Activated CD8-positive, alpha-beta memory T cell treated with anti-CD3 and anti-CD28 coated beads, Interleukin-2, amount 10 ng/mL, durations not matched to agents 7 days and 5 days (primary cell): ENCODE measurements around the gene SVOP. TPM values are rescaled to one million over a fixed set of nuclear protein-coding genes. Genes with fewer than 3 reads are reported as not detected.

Source experiments
- ATAC-seq: fragments of 150-1000 bp; cut with Tn5 transposase; one replicate; pipeline ENCODE4 v1.10.0; 2021; ENCODE audit warnings: moderate library complexity
- CTCF ChIA-PET: fragments of 350-600 bp; sonication (Branson Sonifier 250); formaldehyde crosslinking; loops from one replicate; lab custom pipeline; 2021; ENCODE audit warnings: antibody characterized with exemption; lab: Charles Lee
- DNase-seq: peaks from one replicate; pipeline ENCODE4 v3.0.0-alpha.2; 2020
- H3K27ac Mint-ChIP-seq: one replicate; pipeline ENCODE4 v1.8.0; 2021; ENCODE audit warnings: mild to moderate bottlenecking, mixed read lengths
- H3K27me3 Mint-ChIP-seq: one replicate; pipeline ENCODE4 v1.8.0; 2021; ENCODE audit warnings: mixed read lengths
- H3K36me3 Mint-ChIP-seq: one replicate; pipeline ENCODE4 v1.8.0; 2021; ENCODE audit warnings: mild to moderate bottlenecking, mixed read lengths
- H3K4me1 Mint-ChIP-seq: one replicate; pipeline ENCODE4 v1.8.0; 2021; ENCODE audit warnings: mixed read lengths
- H3K4me3 Mint-ChIP-seq: one replicate; pipeline ENCODE4 v1.8.0; 2021; ENCODE audit warnings: mild to moderate bottlenecking, moderate library complexity, mixed read lengths
- H3K9me3 Mint-ChIP-seq: one replicate; pipeline ENCODE4 v1.8.0; 2022; ENCODE audit warnings: low read depth, mixed read lengths
- total RNA-seq, 2 experiments: library from RNA; stranded (reverse); gene quantifications; one replicate each; pipeline ENCODE4 v1.2.3, GENCODE V29; 2021

Gene SVOP
- total RNA-seq, 2 experiments from 2014 or later, result not detected

- Mint-ChIP-seq H3K4me1 (peaks cover 3% of the 10 kb centered on the region), H3K4me3 (no peak overlapping the region), H3K36me3 (no peaks in the 10 kb centered on the region), H3K27ac (no peak overlapping the region), H3K9me3 (no peaks in the 10 kb centered on the region), H3K27me3 (peaks cover 23% of the 10 kb centered on the region)
- CTCF ChIA-PET, result no interaction called here
- no peak for ATAC-seq
- no peak for DNase-seq
Measured at GRCh38 chr12:108930155-108930554, 90.7 kb downstream of the SVOP start.

- no peaks in the 10 kb centered on the region for H3K36me3 Mint-ChIP-seq
- ATAC-seq, result no peak
- H3K4me3 Mint-ChIP-seq, result no peak overlapping the region
- no peak overlapping the region for H3K27ac Mint-ChIP-seq
- DNase-seq, result no peak
- no peaks in the 10 kb centered on the region for H3K4me1 Mint-ChIP-seq
- H3K9me3 Mint-ChIP-seq, result no peaks in the 10 kb centered on the region
- CTCF ChIA-PET, result no interaction called here
- H3K27me3 Mint-ChIP-seq, result peaks cover 14% of the 10 kb centered on the region
Measured at GRCh38 chr12:108928695-108929094, 92.2 kb downstream of the SVOP start.

GRCh38 chr12:108922918-108923317 lies 98.0 kb downstream of the SVOP start:
- no peaks in the 10 kb centered on the region for H3K36me3 Mint-ChIP-seq
- no peak overlapping the region for H3K27ac Mint-ChIP-seq
- peaks cover 4% of the 10 kb centered on the region for H3K27me3 Mint-ChIP-seq
- H3K4me3 Mint-ChIP-seq, result no peak overlapping the region
- ATAC-seq (no peak), DNase-seq (no peak)
- no peaks in the 10 kb centered on the region for H3K4me1 Mint-ChIP-seq
- CTCF ChIA-PET, result no interaction called here
- no peaks in the 10 kb centered on the region for H3K9me3 Mint-ChIP-seq

- no peak overlapping the region for H3K27ac Mint-ChIP-seq
- no peaks in the 10 kb centered on the region for H3K36me3 Mint-ChIP-seq
- H3K4me1 Mint-ChIP-seq, result no peaks in the 10 kb centered on the region
- peaks cover 4% of the 10 kb centered on the region for H3K27me3 Mint-ChIP-seq
- ATAC-seq (no peak), DNase-seq (no peak)
- CTCF ChIA-PET, result no interaction called here
- no peak overlapping the region for H3K4me3 Mint-ChIP-seq
- H3K9me3 Mint-ChIP-seq, result no peaks in the 10 kb centered on the region
Measured at GRCh38 chr12:108921946-108922345, 98.9 kb downstream of the SVOP start.

- Mint-ChIP-seq H3K27ac (no peak overlapping the region), H3K27me3 (peaks cover 7% of the 10 kb centered on the region), H3K4me1 (no peaks in the 10 kb centered on the region), H3K4me3 (no peak overlapping the region), H3K9me3 (no peaks in the 10 kb centered on the region), H3K36me3 (no peaks in the 10 kb centered on the region)
- DNase-seq, result no peak
- CTCF ChIA-PET, result no interaction called here
- no peak for ATAC-seq
Measured at GRCh38 chr12:108918960-108919642, 101.8 kb downstream of the SVOP start.

GRCh38 chr12:108918206-108918605 lies 102.7 kb downstream of the SVOP start:
- H3K36me3 Mint-ChIP-seq, result no peaks in the 10 kb centered on the region
- no peaks in the 10 kb centered on the region for H3K4me1 Mint-ChIP-seq
- peaks cover 11% of the 10 kb centered on the region for H3K27me3 Mint-ChIP-seq
- ATAC-seq (no peak), DNase-seq (no peak)
- H3K27ac Mint-ChIP-seq, result no peak overlapping the region
- H3K4me3 Mint-ChIP-seq, result no peak overlapping the region
- H3K9me3 Mint-ChIP-seq, result no peaks in the 10 kb centered on the region
- CTCF ChIA-PET, result no interaction called here

GRCh38 chr12:108916336-108916735 lies 104.5 kb downstream of the SVOP start:
- Mint-ChIP-seq H3K27ac (no peak overlapping the region), H3K36me3 (no peaks in the 10 kb centered on the region), H3K4me1 (no peaks in the 10 kb centered on the region), H3K9me3 (no peaks in the 10 kb centered on the region), H3K27me3 (peaks cover 11% of the 10 kb centered on the region), H3K4me3 (no peak overlapping the region)
- DNase-seq (no peak), ATAC-seq (no peak)
- CTCF ChIA-PET, result no interaction called here

GRCh38 chr12:108915632-108916133 lies 105.2 kb downstream of the SVOP start:
- ATAC-seq, result no peak
- Mint-ChIP-seq H3K4me1 (no peaks in the 10 kb centered on the region), H3K27ac (no peak overlapping the region), H3K9me3 (no peaks in the 10 kb centered on the region), H3K4me3 (no peak overlapping the region), H3K36me3 (no peaks in the 10 kb centered on the region), H3K27me3 (peaks cover 7% of the 10 kb centered on the region)
- DNase-seq, result no peak
- CTCF ChIA-PET, result no interaction called here

GRCh38 chr12:108914121-108914531 lies 106.7 kb downstream of the SVOP start:
- DNase-seq (no peak), ATAC-seq (no peak)
- H3K4me3 Mint-ChIP-seq, result no peak overlapping the region
- peaks cover 7% of the 10 kb centered on the region for H3K27me3 Mint-ChIP-seq
- CTCF ChIA-PET, result interaction anchor here (2.1 kb wide), 1 partner anchor 37 kb away, joined by 5 read pairs; no protein-coding TSS in a partner anchor
- no peaks in the 10 kb centered on the region for H3K4me1 Mint-ChIP-seq
- no peak overlapping the region for H3K27ac Mint-ChIP-seq
- H3K9me3 Mint-ChIP-seq, result no peaks in the 10 kb centered on the region
- no peaks in the 10 kb centered on the region for H3K36me3 Mint-ChIP-seq

- Mint-ChIP-seq H3K36me3 (no peaks in the 10 kb centered on the region), H3K4me1 (no peaks in the 10 kb centered on the region), H3K27ac (no peak overlapping the region), H3K4me3 (no peak overlapping the region), H3K27me3 (peaks cover 7% of the 10 kb centered on the region), H3K9me3 (no peaks in the 10 kb centered on the region)
- CTCF ChIA-PET, result interaction anchor here (2.1 kb wide), 1 partner anchor 39 kb away, joined by 5 read pairs; no protein-coding TSS in a partner anchor
- ATAC-seq (no peak), DNase-seq (no peak)
Measured at GRCh38 chr12:108912361-108912760, 108.5 kb downstream of the SVOP start.

- H3K4me1 Mint-ChIP-seq, result no peaks in the 10 kb centered on the region
- DNase-seq, result no peak
- no peak overlapping the region for H3K4me3 Mint-ChIP-seq
- H3K36me3 Mint-ChIP-seq, result no peaks in the 10 kb centered on the region
- no peak for ATAC-seq
- CTCF ChIA-PET, result no interaction called here
- peaks cover 10% of the 10 kb centered on the region for H3K27me3 Mint-ChIP-seq
- no peak overlapping the region for H3K27ac Mint-ChIP-seq
- H3K9me3 Mint-ChIP-seq, result no peaks in the 10 kb centered on the region
Measured at GRCh38 chr12:108911915-108912314, 109.0 kb downstream of the SVOP start.

GRCh38 chr12:108910336-108910735 lies 110.5 kb downstream of the SVOP start:
- H3K27me3 Mint-ChIP-seq, result peaks cover 19% of the 10 kb centered on the region
- no peak for ATAC-seq
- H3K27ac Mint-ChIP-seq, result no peak overlapping the region
- H3K36me3 Mint-ChIP-seq, result no peaks in the 10 kb centered on the region
- H3K9me3 Mint-ChIP-seq, result no peaks in the 10 kb centered on the region
- no peak for DNase-seq
- H3K4me1 Mint-ChIP-seq, result no peaks in the 10 kb centered on the region
- CTCF ChIA-PET, result interaction anchor here (0.9 kb wide), 1 partner anchor 40 kb away, joined by 3 read pairs; no protein-coding TSS in a partner anchor
- H3K4me3 Mint-ChIP-seq, result no peak overlapping the region

GRCh38 chr12:108907839-108908351 lies 113.0 kb downstream of the SVOP start:
- Mint-ChIP-seq H3K4me3 (no peak overlapping the region), H3K27ac (no peak overlapping the region), H3K9me3 (no peaks in the 10 kb centered on the region), H3K4me1 (no peaks in the 10 kb centered on the region), H3K36me3 (no peaks in the 10 kb centered on the region), H3K27me3 (peaks cover 15% of the 10 kb centered on the region)
- DNase-seq (no peak), ATAC-seq (no peak)
- CTCF ChIA-PET, result no interaction called here

- DNase-seq (no peak), ATAC-seq (no peak)
- Mint-ChIP-seq H3K9me3 (no peaks in the 10 kb centered on the region), H3K27me3 (peaks cover 15% of the 10 kb centered on the region), H3K36me3 (no peaks in the 10 kb centered on the region), H3K4me3 (no peak overlapping the region), H3K4me1 (no peaks in the 10 kb centered on the region), H3K27ac (no peak overlapping the region)
- CTCF ChIA-PET, result interaction anchor here (0.6 kb wide), 1 partner anchor 472 kb away, joined by 5 read pairs; no protein-coding TSS in a partner anchor
Measured at GRCh38 chr12:108906971-108907370, 113.9 kb downstream of the SVOP start.
